HG02938 (cell line): ENCODE results near the gene LILRB5.
"Not testable (repeated sequence)": the region's sequence is repeated elsewhere in the genome, so short reads cannot be mapped to it uniquely, and the experiment has no call there.

Experiments
- ATAC-seq: cut with Tn5 transposase; IDR thresholded peaks from one replicate; pipeline ENCODE4 v1.9.1; 2021; ENCODE audit warnings: mild to moderate bottlenecking, moderate library complexity; ENCODE audit not compliant: unreplicated experiment

Gene LILRB5

DNA sequence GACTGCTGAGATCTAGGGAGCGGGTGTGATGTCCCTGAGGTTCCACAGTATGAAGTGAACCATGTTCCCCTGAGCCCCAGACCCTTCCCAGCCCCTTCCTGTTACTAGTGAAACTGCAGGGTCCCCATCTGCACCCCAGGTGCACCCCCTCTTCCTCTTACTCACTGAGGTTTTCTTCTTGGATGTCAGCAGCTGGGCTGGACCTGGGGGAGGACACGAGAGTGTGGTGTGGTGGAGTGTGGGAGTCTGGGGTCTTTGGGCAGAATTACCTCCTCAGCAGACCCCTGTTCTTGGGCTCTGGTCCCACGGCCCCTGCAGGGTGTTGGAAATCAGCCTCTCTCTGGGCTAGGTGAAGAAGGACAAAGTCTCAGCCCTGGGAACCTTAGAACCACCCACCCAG is 11.1 kb downstream of the LILRB5 start:
- ATAC-seq: no peak

GRCh38 chr19:54243809-54244208 is 13.3 kb downstream of the LILRB5 start:
- not testable (repeated sequence) for ATAC-seq

GRCh38 chr19:54242646-54243045 is 14.4 kb downstream of the LILRB5 start, which contains the start of gene LILRA6:
Gene LILRA6 (minus strand): TSS chr19:54242790.
- not testable (repeated sequence) for ATAC-seq

- not testable (repeated sequence) for ATAC-seq
These were observed 14.8 kb downstream of the LILRB5 start for GRCh38 chr19:54242234-54242633.

GRCh38 chr19:54240372-54241336 is 16.4 kb downstream of the LILRB5 start:
- not testable (repeated sequence) for ATAC-seq

DNA sequence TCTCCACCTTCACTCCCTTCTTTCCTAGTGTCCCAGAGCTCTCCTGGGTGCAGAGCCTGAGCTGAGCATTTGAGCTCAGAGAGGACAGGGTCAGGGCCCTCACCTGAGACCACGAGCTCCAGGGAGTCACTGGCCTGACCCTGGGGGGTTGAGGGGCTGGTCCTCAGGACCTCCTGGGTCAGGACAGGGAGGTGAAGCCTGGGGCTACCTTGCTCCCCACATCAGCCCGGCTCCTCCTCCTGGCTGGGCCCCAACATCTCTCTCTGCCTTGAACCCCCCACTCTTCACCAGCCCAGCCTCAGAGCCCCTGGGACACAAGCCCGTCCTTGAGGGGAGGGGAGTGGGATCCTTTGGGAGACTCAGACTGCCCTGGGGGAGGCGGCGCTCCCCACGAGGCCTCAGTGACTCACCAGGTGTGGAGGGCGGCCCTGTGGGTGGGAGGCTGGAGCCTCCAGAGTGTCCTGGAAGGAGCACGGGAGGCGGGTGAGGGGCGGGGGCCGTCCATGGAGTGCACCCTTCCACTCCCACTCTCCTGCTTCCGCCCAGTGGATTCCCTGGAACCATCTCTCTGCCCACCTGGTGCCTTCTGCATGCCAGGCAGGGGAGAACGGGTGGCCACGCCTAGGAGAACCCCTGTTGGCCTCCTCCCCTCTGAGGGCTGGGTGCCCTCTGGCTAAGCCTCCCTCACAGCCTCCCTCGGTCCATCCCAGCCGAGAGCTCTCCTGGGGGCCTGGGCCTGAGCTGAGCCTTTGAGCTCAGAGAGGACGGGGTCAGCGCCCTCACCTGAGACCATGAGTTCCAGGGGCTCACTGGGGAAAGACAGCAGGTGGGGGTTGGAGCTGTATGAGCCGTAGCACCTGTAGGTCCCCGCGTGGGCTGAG is 17.3 kb downstream of the LILRB5 start:
- ATAC-seq: not testable (repeated sequence)

DNA sequence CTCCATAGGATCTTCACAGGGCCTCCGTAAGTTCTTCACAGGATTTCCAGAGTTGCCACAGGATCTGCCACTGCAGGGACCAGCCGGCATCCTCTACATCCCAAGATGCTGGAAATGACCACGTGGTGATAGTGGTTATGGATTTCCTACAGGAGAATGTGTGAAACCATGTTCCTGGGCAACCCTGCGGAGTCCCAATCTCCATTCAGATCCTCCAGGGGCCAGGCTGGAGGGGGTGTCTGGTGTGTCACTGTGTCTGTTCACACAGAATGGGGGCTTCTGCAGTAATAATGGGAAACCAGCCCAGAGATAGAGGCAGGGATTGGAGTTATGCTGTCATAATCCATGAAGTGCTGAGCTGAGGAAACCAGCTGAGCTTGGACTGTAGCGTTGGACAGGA is 23.1 kb downstream of the LILRB5 start:
- no peak for ATAC-seq

GRCh38 chr19:54231077-54231931 is 25.8 kb downstream of the LILRB5 start:
- peak; percentile 83 for ATAC-seq

DNA sequence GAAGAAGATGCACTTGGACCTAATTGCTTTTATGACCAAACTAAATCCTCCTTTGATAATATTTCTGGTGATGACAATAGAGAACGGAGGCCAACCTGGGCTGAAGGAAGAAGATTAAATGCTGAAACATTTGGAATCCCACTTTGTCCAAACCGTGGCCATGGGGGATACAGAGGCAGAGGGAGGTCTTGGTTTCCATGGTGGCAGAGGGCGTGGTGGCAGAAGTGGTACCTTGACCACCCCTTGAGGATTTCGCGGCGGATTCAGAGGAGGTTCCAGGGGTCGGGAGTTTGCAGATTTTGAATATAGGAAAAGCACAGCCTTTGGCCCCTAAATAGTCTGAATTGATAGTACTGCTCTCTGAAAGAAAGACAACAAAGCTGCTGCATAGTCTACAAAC is 27.0 kb downstream of the LILRB5 start:
- no peak for ATAC-seq

GRCh38 chr19:54229146-54229545 is 27.9 kb downstream of the LILRB5 start:
- ATAC-seq: no peak

- ATAC-seq: not testable (repeated sequence)
These were observed 32.5 kb downstream of the LILRB5 start for GRCh38 chr19:54224619-54225018.

GRCh38 chr19:54223937-54224281 is 33.2 kb downstream of the LILRB5 start:
- not testable (repeated sequence) for ATAC-seq

- not testable (repeated sequence) for ATAC-seq
These were observed 33.7 kb downstream of the LILRB5 start for GRCh38 chr19:54223277-54223936.

GRCh38 chr19:54222474-54223276 is 34.4 kb downstream of the LILRB5 start, which contains the start of gene LILRB3:
Gene LILRB3 (minus strand): TSS chr19:54223007. CDS start chr19:54222976, 31 bp downstream.
- not testable (repeated sequence) for ATAC-seq

GRCh38 chr19:54221947-54222346 is 35.1 kb downstream of the LILRB5 start:
- not testable (repeated sequence) for ATAC-seq

DNA sequence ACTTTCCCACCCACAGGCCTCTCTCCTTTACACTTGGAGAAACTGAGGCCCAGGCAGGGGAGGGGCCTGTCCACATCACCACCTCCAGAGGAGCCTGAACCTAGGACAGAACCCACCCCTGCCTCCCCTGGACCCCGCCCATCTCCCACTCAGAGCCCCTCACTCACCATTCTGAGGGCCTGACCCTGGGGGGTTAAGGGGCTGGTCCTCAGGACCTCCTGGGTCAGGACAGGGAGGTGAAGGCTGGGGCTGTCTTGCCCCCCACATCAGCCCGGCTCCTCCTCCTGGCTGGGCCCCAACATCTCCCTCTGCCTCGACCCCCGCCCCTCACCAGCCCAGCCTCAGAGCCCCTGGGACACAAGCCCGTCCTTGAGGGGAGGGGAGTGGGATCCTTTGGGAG is 37.4 kb downstream of the LILRB5 start:
- ATAC-seq: not testable (repeated sequence)

GRCh38 chr19:54218960-54219661 is 38.0 kb downstream of the LILRB5 start:
- ATAC-seq: no peak

DNA sequence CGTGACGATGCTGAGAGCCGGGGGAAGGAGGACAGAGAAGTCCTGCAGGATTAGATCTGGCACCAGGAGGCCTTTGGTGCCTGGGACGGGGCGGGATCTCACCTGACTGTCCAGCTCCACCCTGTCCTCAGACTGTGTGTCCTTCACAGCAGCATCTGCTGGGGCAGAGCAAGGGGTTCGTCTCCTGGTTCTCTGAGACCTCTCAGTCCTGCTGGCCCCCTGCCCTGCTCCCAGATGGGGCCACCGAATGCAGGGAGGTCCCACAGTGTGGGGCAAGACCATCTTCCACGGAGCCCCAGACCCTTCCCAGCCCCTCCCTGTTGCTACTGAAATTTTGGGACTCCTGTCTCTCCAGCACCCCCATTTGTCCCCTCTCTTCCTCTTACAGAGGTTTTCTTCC is 38.8 kb downstream of the LILRB5 start:
- ATAC-seq: no peak
